Measurements from ENCODE around the gene DEFB123. TPM values are rescaled to one million over a fixed set of nuclear protein-coding genes. Genes with fewer than 3 reads are reported as not detected.

Gene DEFB123
- total RNA-seq, 1 experiment from 2014 or later, result not detected

GRCh38 chr20:31484001-31484400 lies 43.6 kb downstream of the DEFB123 start:
- ChIA-PET CTCF (interaction anchor here (0.6 to 18.2 kb wide), 3 partner anchors 11 to 23 kb away, joined by 3 to 225 read pairs (median 3); no protein-coding TSS in a partner anchor), POLR2A (no interaction called here)
- Mint-ChIP-seq H3K9me3 (ENCODE audit: unreplicated experiment) (no peaks in the 10 kb centered on the region), H3K27me3 (ENCODE audit: insufficient read depth, unreplicated experiment) (no peaks in the 10 kb centered on the region), H3K27ac (ENCODE audit: low read depth, unreplicated experiment) (no peak overlapping the region), H3K36me3 (ENCODE audit: insufficient read depth, unreplicated experiment) (no peaks in the 10 kb centered on the region), H3K4me3 (ENCODE audit: unreplicated experiment) (no peak overlapping the region), H3K4me1 (ENCODE audit: insufficient read depth, unreplicated experiment) (no peaks in the 10 kb centered on the region)
- no peak for DNase-seq (ENCODE audit: unreplicated experiment)
- no TSS peak for BruUV-seq (replicated peaks)
- intact Hi-C loops (cut with micrococcal nuclease), result no loop called here
- TF ChIP-seq CTCF (IDR thresholded peaks at IDR 0.05; ENCODE audit: unreplicated experiment), result no peak

- ChIA-PET CTCF (interaction anchor here (0.6 to 18.2 kb wide), 10 partner anchors 17 to 1952 kb away, joined by 3 to 225 read pairs (median 4); partner anchors contain the start of gene DEFB121), POLR2A (interaction anchor here (0.6 kb wide), 1 partner anchor 1717 kb away, joined by 3 read pairs; no protein-coding TSS in a partner anchor)
- H3K4me3 Mint-ChIP-seq (ENCODE audit: unreplicated experiment), result no peak overlapping the region
These were observed 45.3 kb downstream of the DEFB123 start for GRCh38 chr20:31485450-31486339.

GRCh38 chr20:31488115-31488514 lies 47.7 kb downstream of the DEFB123 start:
- Mint-ChIP-seq H3K27ac (ENCODE audit: low read depth, unreplicated experiment) (no peak overlapping the region), H3K4me3 (ENCODE audit: unreplicated experiment) (no peak overlapping the region), H3K36me3 (ENCODE audit: insufficient read depth, unreplicated experiment) (no peaks in the 10 kb centered on the region), H3K9me3 (ENCODE audit: unreplicated experiment) (no peaks in the 10 kb centered on the region), H3K27me3 (ENCODE audit: insufficient read depth, unreplicated experiment) (no peaks in the 10 kb centered on the region), H3K4me1 (ENCODE audit: insufficient read depth, unreplicated experiment) (no peaks in the 10 kb centered on the region)
- no peak for TF ChIP-seq CTCF (IDR thresholded peaks at IDR 0.05; ENCODE audit: unreplicated experiment)
- CTCF ChIA-PET, result interaction anchor here (0.5 to 18.2 kb wide), 5 partner anchors 10 to 228 kb away, joined by 4 to 225 read pairs (median 4); no protein-coding TSS in a partner anchor
- intact Hi-C loops (cut with micrococcal nuclease), result no loop called here
- BruUV-seq (replicated peaks), result no TSS peak
- POLR2A ChIA-PET, result no interaction called here
- no peak for DNase-seq (ENCODE audit: unreplicated experiment)

More at GRCh38 chr20:31485450-31486339, 45.3 kb downstream of the DEFB123 start:
- no peaks in the 10 kb centered on the region for H3K36me3 Mint-ChIP-seq (ENCODE audit: insufficient read depth, unreplicated experiment)
- intact Hi-C loops (cut with micrococcal nuclease), result no loop called here
- no peaks in the 10 kb centered on the region for H3K4me1 Mint-ChIP-seq (ENCODE audit: insufficient read depth, unreplicated experiment)
- H3K27me3 Mint-ChIP-seq (ENCODE audit: insufficient read depth, unreplicated experiment), result no peaks in the 10 kb centered on the region
- no peak for DNase-seq (ENCODE audit: unreplicated experiment)
- H3K9me3 Mint-ChIP-seq (ENCODE audit: unreplicated experiment), result no peaks in the 10 kb centered on the region
- BruUV-seq (replicated peaks), result no TSS peak
- no peak for TF ChIP-seq CTCF (IDR thresholded peaks at IDR 0.05; ENCODE audit: unreplicated experiment)
- no peak overlapping the region for H3K27ac Mint-ChIP-seq (ENCODE audit: low read depth, unreplicated experiment)

GRCh38 chr20:31489152-31489551 lies 48.7 kb downstream of the DEFB123 start:
- Mint-ChIP-seq H3K36me3 (ENCODE audit: insufficient read depth, unreplicated experiment) (peaks cover 5% of the 10 kb centered on the region), H3K9me3 (ENCODE audit: unreplicated experiment) (no peaks in the 10 kb centered on the region), H3K4me3 (ENCODE audit: unreplicated experiment) (no peak overlapping the region), H3K27ac (ENCODE audit: low read depth, unreplicated experiment) (no peak overlapping the region), H3K4me1 (ENCODE audit: insufficient read depth, unreplicated experiment) (no peaks in the 10 kb centered on the region), H3K27me3 (ENCODE audit: insufficient read depth, unreplicated experiment) (no peaks in the 10 kb centered on the region)
- ChIA-PET POLR2A (no interaction called here), CTCF (interaction anchor here (0.6 to 18.2 kb wide), 4 partner anchors 8 to 33 kb away, joined by 4 to 225 read pairs (median 15); no protein-coding TSS in a partner anchor)
- no peak for TF ChIP-seq CTCF (IDR thresholded peaks at IDR 0.05; ENCODE audit: unreplicated experiment)
- intact Hi-C loops (cut with micrococcal nuclease), result no loop called here
- no TSS peak for BruUV-seq (replicated peaks)
- no peak for DNase-seq (ENCODE audit: unreplicated experiment)
